Activated T-cell treated with anti-CD3 and anti-CD28 coated beads, Interleukin-2, amount 50 U/mL, for 72 hours (primary cell): Measurements from ENCODE around the gene PXYLP1. TPM values are rescaled to one million over a fixed set of nuclear protein-coding genes. Genes with fewer than 3 reads are reported as not detected.
A peak's percentile ranks its signal among the peaks of the same experiment; 100 is the strongest.
"Not testable (repeated sequence)": the region's sequence is repeated elsewhere in the genome, so short reads cannot be mapped to it uniquely, and the experiment has no call there.

Experiments
- ATAC-seq, 2 donors: fragments of 150-1000 bp; cut with Tn5 transposase; replicated peaks in 1 of 2; 2 replicates each; pipeline ENCODE4 v1.10.0; 2021; ENCODE audit warnings: moderate library complexity in 2 of 2, mild to moderate bottlenecking in 1 of 2
- DNase-seq, 2 donors: peaks; one replicate each; pipeline ENCODE4 v3.0.0; 2021 to 2022; ENCODE audit warnings: mixed read lengths in 1 of 2
- H3K27ac Mint-ChIP-seq: one replicate; pipeline ENCODE4 v1.8.0; 2022; ENCODE audit warnings: mild to moderate bottlenecking, moderate library complexity, mixed read lengths
- H3K27me3 Mint-ChIP-seq: one replicate; pipeline ENCODE4 v1.8.0; 2022; ENCODE audit warnings: low read depth, mixed read lengths
- H3K36me3 Mint-ChIP-seq, 2 donors: one replicate each; pipeline ENCODE4 v1.8.0; 2022; ENCODE audit warnings: mixed read lengths in 2 of 2, mild to moderate bottlenecking in 1 of 2; ENCODE audit not compliant: insufficient read depth in 2 of 2
- H3K4me1 Mint-ChIP-seq: one replicate; pipeline ENCODE4 v1.8.0; 2022; ENCODE audit warnings: low read depth, mixed read lengths
- H3K4me3 Mint-ChIP-seq, 2 donors: one replicate each; pipeline ENCODE4 v1.8.0; 2022; ENCODE audit warnings: mild to moderate bottlenecking in 2 of 2, mixed read lengths in 2 of 2, moderate library complexity in 2 of 2
- H3K9me3 Mint-ChIP-seq, 2 donors: one replicate each; pipeline ENCODE4 v1.8.0; 2022; ENCODE audit warnings: mixed read lengths in 2 of 2
- total RNA-seq, 2 donors: library from RNA; stranded (reverse); gene quantifications; one replicate each; pipeline ENCODE4 v1.2.3, GENCODE V29; 2022

The PXYLP1 gene
- total RNA-seq, 2 donors from 2014 or later: 13.2 to 14.3 TPM

DNA sequence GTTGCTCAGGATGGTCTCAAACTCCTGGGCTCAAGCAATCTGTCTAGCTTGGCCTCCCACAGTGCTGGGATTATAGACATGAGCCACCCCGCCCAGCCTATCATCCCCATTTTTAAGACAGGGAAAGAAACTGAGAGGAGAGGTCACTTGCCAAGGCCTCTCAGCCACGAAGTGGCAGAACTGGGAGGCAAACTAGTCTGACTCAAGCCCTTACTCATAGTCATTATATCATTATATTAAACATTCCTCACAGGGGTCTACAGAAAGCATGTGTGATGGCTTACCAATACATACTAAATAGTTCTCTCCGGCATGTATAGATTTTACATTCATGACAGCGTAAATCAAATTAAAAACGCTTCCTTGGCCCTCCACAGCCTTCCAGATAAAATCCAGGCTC, 74.7 kb downstream of the PXYLP1 start:
- H3K9me3 Mint-ChIP-seq: no peaks in the 10 kb centered on the region
- ATAC-seq: no peak
- peaks cover 52% of the 10 kb centered on the region for H3K4me1 Mint-ChIP-seq
- no peaks in the 10 kb centered on the region for H3K27me3 Mint-ChIP-seq
- no peak for DNase-seq
- peak overlapping the region; percentile 5 to 77 for H3K4me3 Mint-ChIP-seq
- peak overlapping the region; percentile 52 for H3K27ac Mint-ChIP-seq
- H3K36me3 Mint-ChIP-seq: peaks cover 0 to under 1% of the 10 kb centered on the region in 2 donors

DNA sequence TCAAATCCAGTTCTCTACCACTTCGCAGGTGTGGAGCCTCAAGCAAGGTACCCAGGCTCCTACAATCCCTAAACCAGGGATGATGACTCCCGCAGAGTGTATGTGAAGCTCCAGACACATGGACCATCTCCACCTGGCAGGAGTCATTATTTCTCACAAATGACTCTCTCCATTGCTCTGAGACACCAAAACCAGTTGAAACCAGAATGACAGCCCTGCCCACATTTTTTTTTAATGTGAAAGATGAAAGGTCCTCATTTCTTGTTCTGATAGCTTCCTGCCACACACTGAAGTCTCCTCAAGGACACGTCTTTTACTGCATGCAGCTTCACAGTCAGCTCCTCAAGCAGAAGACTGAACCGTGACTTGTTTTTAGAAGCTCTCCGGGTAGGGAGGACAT, 75.3 kb downstream of the PXYLP1 start:
- H3K4me3 Mint-ChIP-seq: peak overlapping the region; percentile 68 to 77
- peak; percentile 47 to 55 for ATAC-seq
- H3K9me3 Mint-ChIP-seq: no peaks in the 10 kb centered on the region

DNA sequence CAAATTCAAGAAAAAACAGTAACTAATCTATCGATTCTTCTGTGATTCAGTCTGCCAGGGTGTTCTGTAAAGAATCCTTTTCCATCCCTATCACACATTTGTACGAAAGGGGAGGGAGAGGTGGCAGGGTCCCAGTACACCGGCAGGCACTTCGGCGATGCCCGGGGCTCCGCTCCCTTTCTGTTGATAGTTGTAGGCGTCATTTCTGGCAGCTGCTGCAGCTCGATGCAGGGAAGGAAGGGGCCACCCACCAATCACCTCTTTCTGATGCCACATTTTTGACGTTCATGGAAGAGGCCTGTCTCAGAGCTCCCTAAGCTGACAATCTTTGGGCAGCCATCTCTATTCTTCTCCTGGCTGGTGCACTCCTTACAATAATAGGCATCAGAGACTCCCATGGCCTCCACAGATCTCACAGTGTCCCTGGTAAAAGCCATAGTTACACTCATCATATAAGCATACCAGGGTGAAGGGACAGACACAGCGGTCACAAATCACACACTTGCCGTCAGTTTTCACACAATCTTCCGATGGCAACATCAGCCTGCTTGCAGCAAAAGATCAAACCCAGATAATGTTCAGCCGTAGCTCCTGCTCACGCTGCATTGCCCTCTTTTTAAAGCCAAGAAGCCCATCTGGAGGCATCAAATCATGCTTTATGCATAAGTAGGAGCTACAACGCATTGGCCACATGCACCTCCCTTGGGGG, 75.9 kb downstream of the PXYLP1 start:
- no peak for DNase-seq
- ATAC-seq: no peak
- peak overlapping the region; percentile 91 for H3K27ac Mint-ChIP-seq
- H3K36me3 Mint-ChIP-seq: peaks cover 3% of the 10 kb centered on the region in 2 donors
- H3K9me3 Mint-ChIP-seq: no peaks in the 10 kb centered on the region
- H3K4me1 Mint-ChIP-seq: peaks cover 57% of the 10 kb centered on the region
- H3K27me3 Mint-ChIP-seq: no peaks in the 10 kb centered on the region
- H3K4me3 Mint-ChIP-seq: peak overlapping the region; percentile 68 to 77

More for the DNA sequence above, 75.3 kb downstream of the PXYLP1 start:
- H3K27me3 Mint-ChIP-seq: no peaks in the 10 kb centered on the region
- H3K27ac Mint-ChIP-seq: peak overlapping the region; percentile 91
- peaks cover 52% of the 10 kb centered on the region for H3K4me1 Mint-ChIP-seq
- peaks cover 3% of the 10 kb centered on the region in 2 donors for H3K36me3 Mint-ChIP-seq
- DNase-seq: peak; percentile 45

DNA sequence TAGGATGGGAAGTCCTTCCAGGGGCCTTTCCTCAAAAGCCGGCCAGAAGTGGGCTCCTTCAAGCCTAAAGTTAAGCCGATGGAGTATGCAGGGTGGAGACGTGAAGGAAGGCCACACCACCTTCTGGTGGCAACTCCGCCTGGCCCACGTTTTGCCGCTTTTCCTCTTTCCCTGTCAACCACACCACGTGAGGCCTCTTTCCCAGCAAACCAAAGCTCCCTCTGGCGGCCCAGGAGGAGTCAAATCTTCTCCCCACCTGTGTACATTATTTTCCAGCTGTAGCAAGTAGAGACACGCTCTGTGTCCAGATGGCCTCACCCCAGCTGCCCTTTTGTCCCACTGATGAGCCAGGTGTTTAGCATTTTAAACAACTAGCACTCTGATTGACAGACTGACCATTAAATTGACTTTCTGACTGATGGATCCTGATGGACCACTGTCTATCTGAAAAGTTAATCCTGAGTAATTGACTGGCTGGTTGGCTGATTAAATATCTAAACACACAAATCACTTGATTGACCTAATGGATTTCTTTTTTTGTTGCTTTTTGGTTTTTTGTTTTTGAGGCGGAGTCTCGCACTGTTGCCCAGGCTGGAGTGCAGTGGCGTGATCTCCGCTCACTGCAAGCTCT, 77.1 kb downstream of the PXYLP1 start:
- DNase-seq: no peak
- no peak overlapping the region for H3K27ac Mint-ChIP-seq
- no peaks in the 10 kb centered on the region for H3K9me3 Mint-ChIP-seq
- H3K36me3 Mint-ChIP-seq: peaks cover 3% of the 10 kb centered on the region in 2 donors
- H3K27me3 Mint-ChIP-seq: no peaks in the 10 kb centered on the region
- H3K4me1 Mint-ChIP-seq: peaks cover 64% of the 10 kb centered on the region
- H3K4me3 Mint-ChIP-seq: peak overlapping the region; percentile 13 to 32
- no peak for ATAC-seq

DNA sequence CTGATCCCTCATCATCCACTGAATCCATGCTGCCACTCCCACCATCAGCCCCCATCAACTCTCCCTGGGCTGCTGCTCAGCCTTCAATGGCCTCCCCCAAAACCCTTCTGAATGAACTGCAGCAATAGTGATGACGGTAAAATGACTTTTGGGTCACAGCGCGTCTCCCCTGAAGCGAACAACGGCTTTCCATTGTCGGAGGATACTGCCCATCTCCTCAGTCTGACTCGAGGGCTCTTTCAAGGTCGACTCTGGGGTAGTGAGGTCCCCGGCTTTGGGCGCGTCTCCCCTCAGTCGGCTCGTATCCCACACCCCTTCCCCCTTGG, 79.5 kb downstream of the PXYLP1 start:
- DNase-seq: no peak

DNA sequence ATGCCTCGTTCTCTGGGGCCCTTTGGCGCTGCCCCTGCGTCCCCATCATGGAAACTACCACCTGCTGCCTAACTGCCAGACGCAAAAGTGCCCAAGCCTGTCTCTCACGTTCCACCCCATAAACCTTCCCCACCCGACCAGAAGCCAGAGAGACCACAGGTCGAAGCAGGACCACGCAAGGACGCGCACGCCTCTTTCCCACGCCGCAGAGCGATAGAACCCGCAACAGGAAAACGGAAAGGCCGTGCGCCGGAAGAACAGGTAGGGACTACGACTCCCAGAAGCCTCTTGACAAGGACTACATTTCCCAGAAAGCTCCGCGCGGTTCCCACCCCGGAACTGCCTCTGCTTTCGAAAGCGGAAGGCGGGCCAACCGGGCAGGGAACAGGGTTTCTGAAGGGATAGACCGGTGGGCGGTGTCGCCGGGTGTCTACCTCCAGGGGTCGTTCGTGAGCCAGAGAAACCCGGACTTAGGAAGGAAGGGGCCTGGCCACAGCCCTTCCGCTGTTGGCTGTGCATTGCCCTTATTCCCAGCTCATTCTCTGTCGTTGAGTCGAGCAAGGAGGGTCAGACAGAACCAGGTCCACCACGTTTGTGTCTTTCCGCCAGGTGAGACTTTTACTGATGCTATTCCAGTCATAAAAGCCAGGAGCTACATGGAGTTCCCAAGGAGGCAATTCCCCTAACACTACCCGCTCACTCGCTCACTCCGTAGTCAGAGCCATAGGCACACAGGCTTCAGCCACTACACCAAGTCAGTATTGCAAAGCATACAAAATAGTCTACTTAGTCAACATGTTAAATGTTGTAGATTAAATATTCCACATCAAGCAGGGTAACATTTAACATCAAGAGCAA, 80.1 kb downstream of the PXYLP1 start:
- Mint-ChIP-seq H3K9me3 (no peaks in the 10 kb centered on the region), H3K4me1 (peaks cover 56% of the 10 kb centered on the region), H3K27me3 (no peaks in the 10 kb centered on the region), H3K27ac (peak overlapping the region; percentile 94), H3K36me3 (peaks cover 3% of the 10 kb centered on the region in 2 donors), H3K4me3 (peak overlapping the region; percentile 96 to 98)
- DNase-seq (peak; percentile 98 to 99), ATAC-seq (peak; percentile 96 to 97)

More for the DNA sequence above, 79.5 kb downstream of the PXYLP1 start:
- H3K27ac Mint-ChIP-seq: peak overlapping the region; percentile 94
- H3K9me3 Mint-ChIP-seq: no peaks in the 10 kb centered on the region
- H3K36me3 Mint-ChIP-seq: peaks cover 3% of the 10 kb centered on the region in 2 donors
- H3K27me3 Mint-ChIP-seq: no peaks in the 10 kb centered on the region
- ATAC-seq: no peak
- peaks cover 62% of the 10 kb centered on the region for H3K4me1 Mint-ChIP-seq
- peak overlapping the region; percentile 96 to 98 for H3K4me3 Mint-ChIP-seq

DNA sequence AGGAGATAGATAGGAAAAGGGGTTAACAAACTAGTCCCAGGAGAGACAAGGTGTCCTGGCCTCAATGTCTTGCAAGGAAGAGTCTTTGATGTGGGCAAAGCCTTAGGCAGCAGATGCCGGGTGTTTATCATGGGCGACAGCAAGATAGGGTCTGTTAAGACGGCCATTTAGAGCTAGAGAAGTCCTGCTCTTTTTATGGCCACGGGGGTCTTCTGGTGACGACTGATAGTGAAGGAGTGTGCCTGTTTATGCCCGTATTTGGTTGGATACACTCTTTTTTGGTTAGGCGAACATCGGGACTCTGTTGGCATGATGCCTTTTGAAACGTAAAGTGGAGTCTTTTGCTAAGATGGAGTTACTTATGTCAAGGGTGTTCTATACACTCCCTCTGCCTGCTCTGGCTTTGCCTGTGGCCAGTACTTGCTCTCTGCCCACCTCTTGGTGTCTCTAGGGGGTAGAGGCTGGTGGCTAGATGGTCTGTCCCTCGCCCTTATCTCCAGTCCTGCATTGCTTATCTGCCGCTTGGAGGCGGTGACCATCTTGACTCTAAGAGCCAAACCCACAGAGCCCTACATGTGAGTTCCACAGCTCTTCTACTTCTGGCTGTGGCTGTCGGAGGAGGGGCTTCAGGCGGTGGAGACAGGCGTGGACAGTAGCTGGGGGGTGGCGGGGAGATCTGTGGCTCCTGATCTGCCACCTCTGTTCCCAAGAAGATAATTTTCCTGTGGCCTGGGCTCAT, 80.9 kb downstream of the PXYLP1 start:
- peaks cover 48% of the 10 kb centered on the region for H3K4me1 Mint-ChIP-seq
- no peaks in the 10 kb centered on the region for H3K27me3 Mint-ChIP-seq
- H3K27ac Mint-ChIP-seq: peak overlapping the region; percentile 94
- peaks cover 3% of the 10 kb centered on the region in 2 donors for H3K36me3 Mint-ChIP-seq
- H3K9me3 Mint-ChIP-seq: no peaks in the 10 kb centered on the region
- peak overlapping the region; percentile 96 to 98 for H3K4me3 Mint-ChIP-seq
- DNase-seq (no peak), ATAC-seq (no peak)

DNA sequence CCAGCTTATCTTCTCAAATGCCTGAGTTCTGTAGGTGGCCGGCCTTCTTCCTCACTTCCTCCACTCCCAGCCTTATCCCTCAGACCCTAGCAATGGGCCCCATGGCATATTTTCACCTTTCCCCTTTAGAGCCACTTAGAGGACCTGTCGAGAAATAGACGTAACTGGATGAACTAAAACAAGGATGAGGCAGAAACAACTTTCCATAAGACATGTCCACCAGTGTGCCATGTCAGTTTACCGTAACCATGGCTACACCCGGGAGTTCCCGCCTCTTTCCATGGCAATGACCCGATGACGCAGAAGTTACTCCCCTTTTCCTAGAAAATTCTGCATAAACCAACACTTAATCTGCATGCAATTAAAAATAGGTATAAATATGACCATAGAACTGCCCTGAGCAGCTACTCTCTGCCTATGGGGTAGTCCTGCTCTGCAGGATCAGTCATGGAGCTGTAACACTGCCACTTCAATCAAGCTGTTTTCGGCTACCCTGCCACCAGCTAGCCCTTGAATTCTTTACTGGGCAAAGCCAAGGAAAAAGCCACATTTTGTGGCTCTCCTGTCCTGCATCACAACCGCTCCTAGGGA, 81.6 kb downstream of the PXYLP1 start:
- Mint-ChIP-seq H3K27me3 (no peaks in the 10 kb centered on the region), H3K36me3 (peaks cover 3% of the 10 kb centered on the region in 2 donors), H3K4me1 (peaks cover 42% of the 10 kb centered on the region), H3K9me3 (no peaks in the 10 kb centered on the region), H3K27ac (no peak overlapping the region), H3K4me3 (peak overlapping the region; percentile 8 to 23)
- DNase-seq: no peak
- ATAC-seq: no peak

DNA sequence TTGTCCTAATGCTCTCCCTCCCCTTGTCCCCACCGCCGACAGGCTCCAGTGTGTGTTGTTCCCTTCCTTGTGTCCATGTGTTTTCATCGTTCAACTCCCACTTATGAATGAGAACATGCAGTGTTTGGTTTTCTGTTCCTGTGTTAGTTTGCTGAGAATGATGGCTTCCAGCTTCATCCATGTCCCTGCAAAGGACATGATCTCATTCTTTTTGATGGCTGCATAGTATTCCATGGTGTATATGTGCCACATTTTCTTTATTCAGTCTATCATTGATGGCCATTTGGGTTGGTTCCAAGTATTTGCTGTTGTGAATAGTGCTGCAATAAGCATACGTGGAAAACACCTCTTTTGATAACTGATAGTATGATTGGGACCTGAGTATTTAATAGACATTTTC, 82.8 kb downstream of the PXYLP1 start:
- not testable (repeated sequence) for H3K36me3 Mint-ChIP-seq, H3K4me3 Mint-ChIP-seq, H3K27me3 Mint-ChIP-seq, ATAC-seq, H3K9me3 Mint-ChIP-seq, DNase-seq, H3K27ac Mint-ChIP-seq
- H3K4me1 Mint-ChIP-seq: peaks cover 33% of the 10 kb centered on the region

DNA sequence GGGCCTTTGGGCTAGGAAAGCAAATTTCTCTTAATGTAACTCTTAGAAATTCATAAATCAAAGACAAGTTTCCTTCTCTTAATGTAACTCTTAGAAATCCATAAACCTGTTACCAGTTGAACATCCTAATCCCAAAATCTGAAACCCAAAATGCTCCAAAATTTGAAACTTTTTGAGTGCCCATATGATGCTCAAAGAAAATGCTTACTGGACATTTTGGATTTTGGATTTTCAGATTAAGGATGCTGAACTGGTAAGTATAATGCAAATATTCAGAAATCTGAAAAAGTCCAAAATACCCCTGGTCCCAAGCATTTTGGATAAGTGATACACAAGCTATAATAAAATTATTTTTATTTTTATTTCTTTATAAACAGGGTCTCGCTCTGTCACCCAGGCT, 85.2 kb downstream of the PXYLP1 start:
- peaks cover 33% of the 10 kb centered on the region for H3K4me1 Mint-ChIP-seq
- peaks cover 5% of the 10 kb centered on the region in 2 donors for H3K9me3 Mint-ChIP-seq
- no peaks in the 10 kb centered on the region for H3K27me3 Mint-ChIP-seq
- DNase-seq: no peak
- no peak overlapping the region for H3K4me3 Mint-ChIP-seq
- no peak for ATAC-seq
- no peak overlapping the region for H3K27ac Mint-ChIP-seq
- peaks cover 3 to 10% of the 10 kb centered on the region in 2 donors for H3K36me3 Mint-ChIP-seq

DNA sequence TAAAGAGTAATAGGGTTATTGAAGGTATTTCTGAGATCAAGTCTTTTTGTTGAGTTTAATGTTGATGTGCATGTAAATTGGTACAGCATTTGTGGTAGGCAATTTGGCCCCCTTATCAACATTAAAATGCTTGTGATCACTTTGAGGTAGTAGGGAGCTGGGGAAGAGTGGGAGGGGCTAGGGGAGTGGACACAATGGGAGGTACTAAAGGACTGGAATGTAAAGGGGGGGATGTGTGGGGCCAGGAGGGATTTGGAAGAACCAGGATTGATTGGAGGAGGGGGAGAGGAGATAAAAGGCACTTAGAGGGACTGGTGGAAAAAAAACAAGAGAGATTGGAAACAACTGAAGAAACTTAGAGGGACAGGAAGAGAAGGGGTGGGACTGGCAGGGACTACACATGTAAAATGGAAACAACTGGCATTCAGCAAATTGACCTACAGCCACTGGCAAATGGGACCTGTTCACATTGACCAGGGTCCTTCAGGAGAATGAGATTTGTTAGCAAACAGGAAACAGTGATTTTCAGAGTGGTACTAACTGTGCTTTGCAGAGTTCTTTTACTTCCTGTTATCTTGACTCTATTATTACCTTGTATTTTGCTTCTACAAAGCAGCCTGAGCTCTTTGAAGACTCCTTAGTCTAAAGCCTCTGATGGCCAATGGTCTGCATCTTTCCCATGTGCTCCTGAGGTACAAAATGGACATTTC, 88.9 kb downstream of the PXYLP1 start:
- Mint-ChIP-seq H3K36me3 (peaks cover 3 to 12% of the 10 kb centered on the region in 2 donors), H3K9me3 (peaks cover 5 to 7% of the 10 kb centered on the region in 2 donors), H3K27me3 (no peaks in the 10 kb centered on the region), H3K4me3 (no peak overlapping the region), H3K27ac (peak overlapping the region; percentile 48), H3K4me1 (peaks cover 16% of the 10 kb centered on the region)
- no peak for ATAC-seq
- DNase-seq: no peak

DNA sequence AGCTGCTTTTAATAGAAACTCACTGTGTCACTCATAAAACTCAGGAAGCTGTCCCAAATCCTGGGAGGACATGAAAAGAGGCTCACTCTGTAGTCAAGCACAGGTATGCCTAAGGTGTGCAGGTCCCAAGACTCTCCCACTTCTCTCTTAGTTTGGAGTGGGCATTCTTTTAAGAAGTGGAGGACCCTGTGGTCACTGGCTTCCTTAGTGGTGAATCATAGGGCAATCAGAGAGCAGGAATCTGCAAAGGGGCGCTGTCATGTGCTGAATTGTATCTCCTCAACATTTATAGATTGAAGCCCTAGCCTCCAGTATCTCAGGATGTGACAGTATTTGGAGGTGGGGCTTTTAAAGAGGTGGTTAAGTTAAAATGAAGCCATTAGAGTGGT, 89.5 kb downstream of the PXYLP1 start:
- Mint-ChIP-seq H3K4me3 (no peak overlapping the region), H3K4me1 (peaks cover 16% of the 10 kb centered on the region), H3K27me3 (no peaks in the 10 kb centered on the region), H3K27ac (peak overlapping the region; percentile 48), H3K36me3 (peaks cover 3 to 12% of the 10 kb centered on the region in 2 donors), H3K9me3 (peaks cover 5 to 7% of the 10 kb centered on the region in 2 donors)
- DNase-seq: no peak
- ATAC-seq: peak in 1 of 2 donors; percentile 19
